NCI-H128 (cell line): ENCODE results near the gene SEC23B.

Experiments
- DNase-seq: peaks from one replicate; lab custom pipeline; 2025; ENCODE audit not compliant: unreplicated experiment; lab: John Stamatoyannopoulos, UW

SEC23B gene

GRCh38 chr20:18587665-18588573 lies 80.2 kb downstream of the SEC23B start, which contains the start of gene DTD1:
Gene DTD1, plus strand, starts transcription at chr20:18588054. Its CDS starts 19 bp downstream, at chr20:18588073.
- peak; percentile 75 for DNase-seq

GRCh38 chr20:18588574-18588933 lies 80.8 kb downstream of the SEC23B start:
- no peak for DNase-seq

GRCh38 chr20:18589941-18590674 lies 82.4 kb downstream of the SEC23B start:
- no peak for DNase-seq

- no peak for DNase-seq
These were observed 88.5 kb downstream of the SEC23B start for GRCh38 chr20:18596270-18596669.

- no peak for DNase-seq
These were observed 102.0 kb downstream of the SEC23B start for GRCh38 chr20:18609741-18610140.
